Sigmoid colon (tissue), 4 donors: ENCODE data around the gene SPTBN4.

Source experiments
- EP300 ChIP-seq, 4 donors: sonication (generic); formaldehyde crosslinking; IDR thresholded peaks; one replicate each; pipeline ENCODE4 v1.6.1; 2017; ENCODE audit warnings: antibody characterized with exemption in 4 of 4
- POLR2A ChIP-seq, 2 donors: fragments of 450-650 bp; IDR thresholded peaks; one replicate each; pipeline ENCODE4 v1.6.1; 2016; ENCODE audit warnings: antibody characterized with exemption in 2 of 2, mild to moderate bottlenecking in 2 of 2, moderate library complexity in 2 of 2
- TF ChIP-seq, protein P1 (sequence below), 4 experiments: fragments of 450-650 bp in 3 of 4; fragments of 200-600 bp in 1 of 4; IDR thresholded peaks; one replicate each; pipeline ENCODE4 v1.5.1; 2016 to 2019; ENCODE audit warnings: antibody characterized with exemption in 4 of 4, mild to moderate bottlenecking in 3 of 4, moderate library complexity in 2 of 4

DNA sequence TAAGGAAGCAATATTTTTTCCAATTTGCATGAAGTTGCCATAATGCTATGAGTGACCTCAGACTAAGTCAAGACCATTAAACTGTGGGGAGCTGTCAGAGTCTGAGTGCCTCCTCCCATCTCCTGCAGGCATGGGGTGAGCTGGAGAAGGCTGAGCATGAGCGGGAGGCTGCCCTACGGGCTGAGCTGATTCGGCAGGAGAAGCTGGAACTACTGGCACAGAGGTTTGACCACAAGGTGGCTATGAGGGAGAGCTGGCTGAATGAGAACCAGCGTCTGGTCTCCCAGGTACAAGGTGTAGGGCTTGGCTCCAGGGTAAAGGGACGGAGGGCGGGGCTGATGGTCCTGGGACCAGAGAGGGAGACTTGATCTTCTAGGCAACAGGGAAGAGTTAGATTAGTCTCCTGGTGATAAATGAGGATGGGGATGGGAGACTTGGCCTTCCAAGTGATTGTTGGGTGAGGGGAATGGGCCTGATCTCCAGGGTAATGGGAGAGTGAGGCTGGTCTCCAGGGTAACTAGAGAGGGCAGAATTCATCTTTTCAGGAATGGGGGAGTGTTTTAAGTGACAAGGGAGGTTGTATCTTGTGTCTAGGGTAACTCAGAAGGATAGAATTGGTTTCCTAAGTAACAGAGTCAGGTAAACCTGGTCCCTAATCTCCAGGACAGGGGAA is 36.0 kb downstream of the SPTBN4 start:
- TF ChIP-seq, protein P1, sequence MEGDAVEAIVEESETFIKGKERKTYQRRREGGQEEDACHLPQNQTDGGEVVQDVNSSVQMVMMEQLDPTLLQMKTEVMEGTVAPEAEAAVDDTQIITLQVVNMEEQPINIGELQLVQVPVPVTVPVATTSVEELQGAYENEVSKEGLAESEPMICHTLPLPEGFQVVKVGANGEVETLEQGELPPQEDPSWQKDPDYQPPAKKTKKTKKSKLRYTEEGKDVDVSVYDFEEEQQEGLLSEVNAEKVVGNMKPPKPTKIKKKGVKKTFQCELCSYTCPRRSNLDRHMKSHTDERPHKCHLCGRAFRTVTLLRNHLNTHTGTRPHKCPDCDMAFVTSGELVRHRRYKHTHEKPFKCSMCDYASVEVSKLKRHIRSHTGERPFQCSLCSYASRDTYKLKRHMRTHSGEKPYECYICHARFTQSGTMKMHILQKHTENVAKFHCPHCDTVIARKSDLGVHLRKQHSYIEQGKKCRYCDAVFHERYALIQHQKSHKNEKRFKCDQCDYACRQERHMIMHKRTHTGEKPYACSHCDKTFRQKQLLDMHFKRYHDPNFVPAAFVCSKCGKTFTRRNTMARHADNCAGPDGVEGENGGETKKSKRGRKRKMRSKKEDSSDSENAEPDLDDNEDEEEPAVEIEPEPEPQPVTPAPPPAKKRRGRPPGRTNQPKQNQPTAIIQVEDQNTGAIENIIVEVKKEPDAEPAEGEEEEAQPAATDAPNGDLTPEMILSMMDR (IDR thresholded peaks at IDR 0.05), result no peak
- TF ChIP-seq POLR2A (IDR thresholded peaks at IDR 0.05), result no peak
- no peak for TF ChIP-seq EP300 (IDR thresholded peaks at IDR 0.05)
